ENCODE data around the gene CHN2.
A peak's percentile ranks its signal among the peaks of the same experiment; 100 is the strongest.
"Not testable (repeated sequence)": the region's sequence is repeated elsewhere in the genome, so short reads cannot be mapped to it uniquely, and the experiment has no call there.

Gene CHN2

GRCh38 chr7:29262191-29262917 lies 67.8 kb downstream of the CHN2 start:
- H2BK15ac ChIP-seq (replicated peaks; ENCODE audit: low read depth): no peak overlapping the region
- H3K56ac ChIP-seq (ENCODE audit: low read length): no peak overlapping the region
- no peak overlapping the region for H3K23ac ChIP-seq (ENCODE audit: low read length)
- H3K18ac ChIP-seq (ENCODE audit: low read length): no peak overlapping the region
- no peak overlapping the region for H3K9ac ChIP-seq (ENCODE audit: low read length)
- no peak overlapping the region for H2BK120ac ChIP-seq (ENCODE audit: low read depth, low read length)
- no peak overlapping the region for H2AK5ac ChIP-seq (ENCODE audit: low read length)
- no CpG with 5 or more reads among the region's 2 CpGs for WGBS (ENCODE audit: extremely low coverage, insufficient coverage, low lambda C conversion rate)
- no peak overlapping the region for H3K4ac ChIP-seq (ENCODE audit: low read depth, low read length)
- H4K5ac ChIP-seq (ENCODE audit: low read length): no peak overlapping the region
- no peak overlapping the region for H3K27ac ChIP-seq (ENCODE audit: low read depth, low read length)
- no peaks in the 10 kb centered on the region for H3K79me2 ChIP-seq (ENCODE audit: control insufficient read depth, insufficient read depth, low read length)
- H3K4me3 ChIP-seq (ENCODE audit: low read length): no peak overlapping the region
- no peaks in the 10 kb centered on the region for H3K4me1 ChIP-seq (ENCODE audit: control insufficient read depth, low read depth, low read length)
- no peaks in the 10 kb centered on the region for H3K36me3 ChIP-seq (ENCODE audit: control insufficient read depth, insufficient read depth, low read length)
- no peak overlapping the region for H2BK5ac ChIP-seq (ENCODE audit: low read length)
- H4K8ac ChIP-seq (ENCODE audit: low read depth, low read length): no peak overlapping the region
- no peak overlapping the region for H3K4me2 ChIP-seq (ENCODE audit: low read length)
- no peaks in the 10 kb centered on the region for H3K79me1 ChIP-seq (ENCODE audit: low read length)
- DNase-seq: no peak
- no peaks in the 10 kb centered on the region for H3K27me3 ChIP-seq (ENCODE audit: insufficient read depth, low read length, poor library complexity)

- not testable (repeated sequence) for H4K8ac ChIP-seq (ENCODE audit: low read depth, low read length); DNase-seq; H3K36me3 ChIP-seq (ENCODE audit: control insufficient read depth, insufficient read depth, low read length); H3K27me3 ChIP-seq (ENCODE audit: insufficient read depth, low read length, poor library complexity); H2BK120ac ChIP-seq (ENCODE audit: low read depth, low read length); H2BK15ac ChIP-seq (replicated peaks; ENCODE audit: low read depth); H3K4ac ChIP-seq (ENCODE audit: low read depth, low read length); H3K4me2 ChIP-seq (ENCODE audit: low read length); H3K27ac ChIP-seq (ENCODE audit: low read depth, low read length); H3K56ac ChIP-seq (ENCODE audit: low read length); H3K79me2 ChIP-seq (ENCODE audit: control insufficient read depth, insufficient read depth, low read length); H3K18ac ChIP-seq (ENCODE audit: low read length); H2AK5ac ChIP-seq (ENCODE audit: low read length); H3K4me3 ChIP-seq (ENCODE audit: low read length); H2BK5ac ChIP-seq (ENCODE audit: low read length); H4K5ac ChIP-seq (ENCODE audit: low read length); H3K79me1 ChIP-seq (ENCODE audit: low read length); H3K4me1 ChIP-seq (ENCODE audit: control insufficient read depth, low read depth, low read length); H3K23ac ChIP-seq (ENCODE audit: low read length); H3K9ac ChIP-seq (ENCODE audit: low read length)
- WGBS (ENCODE audit: extremely low coverage, insufficient coverage, low lambda C conversion rate): no CpG with 5 or more reads among the region's 44 CpGs
These were observed 69.1 kb downstream of the CHN2 start for GRCh38 chr7:29263601-29264207.

GRCh38 chr7:29265208-29265923 lies 70.8 kb downstream of the CHN2 start:
- no peak overlapping the region for H3K9ac ChIP-seq (ENCODE audit: low read length)
- H3K27me3 ChIP-seq (ENCODE audit: insufficient read depth, low read length, poor library complexity): no peaks in the 10 kb centered on the region
- no peak overlapping the region for H3K4ac ChIP-seq (ENCODE audit: low read depth, low read length)
- H2BK15ac ChIP-seq (replicated peaks; ENCODE audit: low read depth): no peak overlapping the region
- H4K5ac ChIP-seq (ENCODE audit: low read length): no peak overlapping the region
- no peaks in the 10 kb centered on the region for H3K79me1 ChIP-seq (ENCODE audit: low read length)
- no peak overlapping the region for H4K8ac ChIP-seq (ENCODE audit: low read depth, low read length)
- no peaks in the 10 kb centered on the region for H3K36me3 ChIP-seq (ENCODE audit: control insufficient read depth, insufficient read depth, low read length)
- no peak overlapping the region for H3K18ac ChIP-seq (ENCODE audit: low read length)
- H3K23ac ChIP-seq (ENCODE audit: low read length): no peak overlapping the region
- H3K4me2 ChIP-seq (ENCODE audit: low read length): no peak overlapping the region
- no peak overlapping the region for H2BK5ac ChIP-seq (ENCODE audit: low read length)
- H2AK5ac ChIP-seq (ENCODE audit: low read length): no peak overlapping the region
- H3K56ac ChIP-seq (ENCODE audit: low read length): no peak overlapping the region
- no peak for DNase-seq
- no peaks in the 10 kb centered on the region for H3K79me2 ChIP-seq (ENCODE audit: control insufficient read depth, insufficient read depth, low read length)
- no CpG with 5 or more reads among the region's 6 CpGs for WGBS (ENCODE audit: extremely low coverage, insufficient coverage, low lambda C conversion rate)
- no peaks in the 10 kb centered on the region for H3K4me1 ChIP-seq (ENCODE audit: control insufficient read depth, low read depth, low read length)
- H3K4me3 ChIP-seq (ENCODE audit: low read length): no peak overlapping the region
- no peak overlapping the region for H3K27ac ChIP-seq (ENCODE audit: low read depth, low read length)
- H2BK120ac ChIP-seq (ENCODE audit: low read depth, low read length): no peak overlapping the region

- Histone ChIP-seq H3K56ac (ENCODE audit: low read length) (no peak overlapping the region), H3K79me2 (ENCODE audit: control insufficient read depth, insufficient read depth, low read length) (no peaks in the 10 kb centered on the region), H2BK120ac (ENCODE audit: low read depth, low read length) (no peak overlapping the region), H4K5ac (ENCODE audit: low read length) (no peak overlapping the region), H3K79me1 (ENCODE audit: low read length) (no peaks in the 10 kb centered on the region), H3K27ac (ENCODE audit: low read depth, low read length) (no peak overlapping the region), H2BK15ac (replicated peaks; ENCODE audit: low read depth) (no peak overlapping the region), H3K4me3 (ENCODE audit: low read length) (no peak overlapping the region), H3K4me1 (ENCODE audit: control insufficient read depth, low read depth, low read length) (peaks cover 5% of the 10 kb centered on the region), H3K18ac (ENCODE audit: low read length) (no peak overlapping the region), H3K9ac (ENCODE audit: low read length) (no peak overlapping the region), H3K4me2 (ENCODE audit: low read length) (no peak overlapping the region), H3K27me3 (ENCODE audit: insufficient read depth, low read length, poor library complexity) (no peaks in the 10 kb centered on the region), H3K4ac (ENCODE audit: low read depth, low read length) (no peak overlapping the region), H2AK5ac (ENCODE audit: low read length) (no peak overlapping the region), H3K23ac (ENCODE audit: low read length) (no peak overlapping the region), H4K8ac (ENCODE audit: low read depth, low read length) (no peak overlapping the region), H3K36me3 (ENCODE audit: control insufficient read depth, insufficient read depth, low read length) (no peaks in the 10 kb centered on the region), H2BK5ac (ENCODE audit: low read length) (no peak overlapping the region)
- WGBS (ENCODE audit: extremely low coverage, insufficient coverage, low lambda C conversion rate): no CpG with 5 or more reads among the region's 1 CpG
- no peak for DNase-seq
These were observed 75.4 kb downstream of the CHN2 start for GRCh38 chr7:29269935-29270334.

GRCh38 chr7:29270594-29271318 lies 76.2 kb downstream of the CHN2 start:
- WGBS (ENCODE audit: extremely low coverage, insufficient coverage, low lambda C conversion rate): no CpG with 5 or more reads among the region's 4 CpGs

More at GRCh38 chr7:29270594-29271318, 76.2 kb downstream of the CHN2 start:
- Histone ChIP-seq H3K4ac (ENCODE audit: low read depth, low read length) (no peak overlapping the region), H3K36me3 (ENCODE audit: control insufficient read depth, insufficient read depth, low read length) (no peaks in the 10 kb centered on the region), H2AK5ac (ENCODE audit: low read length) (no peak overlapping the region), H2BK120ac (ENCODE audit: low read depth, low read length) (no peak overlapping the region), H3K4me1 (ENCODE audit: control insufficient read depth, low read depth, low read length) (peaks cover 5% of the 10 kb centered on the region), H3K56ac (ENCODE audit: low read length) (no peak overlapping the region), H3K27me3 (ENCODE audit: insufficient read depth, low read length, poor library complexity) (no peaks in the 10 kb centered on the region), H3K27ac (ENCODE audit: low read depth, low read length) (no peak overlapping the region), H3K79me1 (ENCODE audit: low read length) (no peaks in the 10 kb centered on the region), H2BK5ac (ENCODE audit: low read length) (no peak overlapping the region), H2BK15ac (replicated peaks; ENCODE audit: low read depth) (no peak overlapping the region), H3K9ac (ENCODE audit: low read length) (no peak overlapping the region), H4K5ac (ENCODE audit: low read length) (no peak overlapping the region), H3K4me3 (ENCODE audit: low read length) (no peak overlapping the region), H3K18ac (ENCODE audit: low read length) (no peak overlapping the region), H3K79me2 (ENCODE audit: control insufficient read depth, insufficient read depth, low read length) (no peaks in the 10 kb centered on the region), H3K23ac (ENCODE audit: low read length) (no peak overlapping the region), H3K4me2 (ENCODE audit: low read length) (no peak overlapping the region), H4K8ac (ENCODE audit: low read depth, low read length) (no peak overlapping the region)
- peak; percentile 58 for DNase-seq

All from mesendoderm (in vitro differentiated cells).